Skeletal muscle satellite cell (primary cell): ENCODE data around the gene COL19A1.
"Not testable (repeated sequence)": the region's sequence is repeated elsewhere in the genome, so short reads cannot be mapped to it uniquely, and the experiment has no call there.

Experiments
- H3K27me3 ChIP-seq: 2 replicates; pipeline ENCODE4 v1.7.0; 2013; ENCODE audit warnings: low read length; ENCODE audit not compliant: control insufficient read depth, insufficient read depth
- H3K36me3 ChIP-seq: 2 replicates; pipeline ENCODE4 v1.7.0; 2013; ENCODE audit warnings: mild to moderate bottlenecking, control low read depth, low read length; ENCODE audit not compliant: insufficient read depth
- H3K4me1 ChIP-seq: 2 replicates; pipeline ENCODE4 v1.7.0; 2013; ENCODE audit warnings: low read length; ENCODE audit not compliant: control insufficient read depth, insufficient read depth
- H3K4me2 ChIP-seq: 2 replicates; pipeline ENCODE4 v1.7.0; 2013; ENCODE audit warnings: mild to moderate bottlenecking, low read length
- H3K4me3 ChIP-seq: 2 replicates; pipeline ENCODE4 v1.7.0; 2013; ENCODE audit warnings: low read length
- H3K9ac ChIP-seq: 2 replicates; pipeline ENCODE4 v1.7.0; 2013; ENCODE audit warnings: mild to moderate bottlenecking, low read depth, low read length, moderate library complexity
- H3K9me3 ChIP-seq: replicated peaks from 2 replicates; pipeline ENCODE4 v1.7.0; 2013; ENCODE audit warnings: mild to moderate bottlenecking, control low read depth, low read length

The COL19A1 gene

GRCh38 chr6:69884231-69884630 lies 17.9 kb downstream of the COL19A1 start:
- Histone ChIP-seq H3K4me2 (no peak overlapping the region), H3K27me3 (no peaks in the 10 kb centered on the region), H3K4me3 (no peak overlapping the region), H3K9me3 (no peaks in the 10 kb centered on the region), H3K4me1 (no peaks in the 10 kb centered on the region), H3K36me3 (no peaks in the 10 kb centered on the region), H3K9ac (no peak overlapping the region)

GRCh38 chr6:69887026-69887425 lies 20.7 kb downstream of the COL19A1 start:
- H3K36me3 ChIP-seq: no peaks in the 10 kb centered on the region
- H3K4me3 ChIP-seq: no peak overlapping the region
- H3K27me3 ChIP-seq: no peaks in the 10 kb centered on the region
- H3K4me1 ChIP-seq: no peaks in the 10 kb centered on the region
- no peaks in the 10 kb centered on the region for H3K9me3 ChIP-seq
- H3K4me2 ChIP-seq: no peak overlapping the region
- no peak overlapping the region for H3K9ac ChIP-seq

GRCh38 chr6:69887714-69888345 lies 21.5 kb downstream of the COL19A1 start:
- Histone ChIP-seq H3K9me3 (no peaks in the 10 kb centered on the region), H3K36me3 (no peaks in the 10 kb centered on the region), H3K4me3 (no peak overlapping the region), H3K4me1 (no peaks in the 10 kb centered on the region), H3K9ac (no peak overlapping the region), H3K27me3 (no peaks in the 10 kb centered on the region), H3K4me2 (no peak overlapping the region)

- no peak overlapping the region for H3K4me3 ChIP-seq
- no peak overlapping the region for H3K9ac ChIP-seq
- H3K9me3 ChIP-seq: no peaks in the 10 kb centered on the region
- H3K4me1 ChIP-seq: no peaks in the 10 kb centered on the region
- H3K4me2 ChIP-seq: no peak overlapping the region
- no peaks in the 10 kb centered on the region for H3K27me3 ChIP-seq
- no peaks in the 10 kb centered on the region for H3K36me3 ChIP-seq
These were observed 22.3 kb downstream of the COL19A1 start for GRCh38 chr6:69888482-69889233.

GRCh38 chr6:69889234-69889974 lies 23.0 kb downstream of the COL19A1 start:
- not testable (repeated sequence) for H3K36me3 ChIP-seq, H3K4me3 ChIP-seq, H3K4me1 ChIP-seq, H3K9me3 ChIP-seq, H3K4me2 ChIP-seq, H3K9ac ChIP-seq, H3K27me3 ChIP-seq

- H3K4me2 ChIP-seq, H3K4me1 ChIP-seq: not testable (repeated sequence)
These were observed 26.2 kb downstream of the COL19A1 start for GRCh38 chr6:69892561-69892960.

GRCh38 chr6:69893266-69893665 lies 26.9 kb downstream of the COL19A1 start:
- H3K27me3 ChIP-seq, H3K4me1 ChIP-seq, H3K36me3 ChIP-seq, H3K9me3 ChIP-seq, H3K4me3 ChIP-seq, H3K4me2 ChIP-seq, H3K9ac ChIP-seq: not testable (repeated sequence)

More at GRCh38 chr6:69892561-69892960, 26.2 kb downstream of the COL19A1 start:
- not testable (repeated sequence) for H3K36me3 ChIP-seq, H3K4me3 ChIP-seq, H3K9me3 ChIP-seq, H3K27me3 ChIP-seq, H3K9ac ChIP-seq

GRCh38 chr6:69894578-69895347 lies 28.4 kb downstream of the COL19A1 start:
- no peak overlapping the region for H3K4me3 ChIP-seq
- H3K27me3 ChIP-seq: no peaks in the 10 kb centered on the region
- H3K9me3 ChIP-seq: no peaks in the 10 kb centered on the region
- no peak overlapping the region for H3K9ac ChIP-seq
- peaks cover 9% of the 10 kb centered on the region for H3K4me1 ChIP-seq
- no peaks in the 10 kb centered on the region for H3K36me3 ChIP-seq
- H3K4me2 ChIP-seq: no peak overlapping the region

GRCh38 chr6:69895396-69895795 lies 29.0 kb downstream of the COL19A1 start:
- Histone ChIP-seq H3K9me3 (no peaks in the 10 kb centered on the region), H3K27me3 (no peaks in the 10 kb centered on the region), H3K36me3 (no peaks in the 10 kb centered on the region), H3K4me3 (no peak overlapping the region), H3K4me1 (peaks cover 9% of the 10 kb centered on the region), H3K4me2 (no peak overlapping the region), H3K9ac (no peak overlapping the region)

GRCh38 chr6:69900869-69901268 lies 34.5 kb downstream of the COL19A1 start:
- no peaks in the 10 kb centered on the region for H3K4me1 ChIP-seq
- no peaks in the 10 kb centered on the region for H3K9me3 ChIP-seq
- no peaks in the 10 kb centered on the region for H3K36me3 ChIP-seq
- no peak overlapping the region for H3K9ac ChIP-seq
- H3K4me3 ChIP-seq: no peak overlapping the region
- no peak overlapping the region for H3K4me2 ChIP-seq
- H3K27me3 ChIP-seq: no peaks in the 10 kb centered on the region

- H3K36me3 ChIP-seq: no peaks in the 10 kb centered on the region
These were observed 35.0 kb downstream of the COL19A1 start for GRCh38 chr6:69901361-69901760.

More at GRCh38 chr6:69901361-69901760, 35.0 kb downstream of the COL19A1 start:
- Histone ChIP-seq H3K4me2 (no peak overlapping the region), H3K9me3 (no peaks in the 10 kb centered on the region), H3K4me3 (no peak overlapping the region), H3K4me1 (no peaks in the 10 kb centered on the region), H3K27me3 (no peaks in the 10 kb centered on the region), H3K9ac (no peak overlapping the region)
